Measurements from ENCODE around the gene BTF3. TPM values are rescaled to one million over a fixed set of nuclear protein-coding genes. Genes with fewer than 3 reads are reported as not detected.

BTF3 gene
- total and polyA plus RNA-seq, 2 of the 13 experiments (the other 11 are each of a cell fraction or from before 2014, with no cell fraction given), result 557 to 698 TPM

DNA sequence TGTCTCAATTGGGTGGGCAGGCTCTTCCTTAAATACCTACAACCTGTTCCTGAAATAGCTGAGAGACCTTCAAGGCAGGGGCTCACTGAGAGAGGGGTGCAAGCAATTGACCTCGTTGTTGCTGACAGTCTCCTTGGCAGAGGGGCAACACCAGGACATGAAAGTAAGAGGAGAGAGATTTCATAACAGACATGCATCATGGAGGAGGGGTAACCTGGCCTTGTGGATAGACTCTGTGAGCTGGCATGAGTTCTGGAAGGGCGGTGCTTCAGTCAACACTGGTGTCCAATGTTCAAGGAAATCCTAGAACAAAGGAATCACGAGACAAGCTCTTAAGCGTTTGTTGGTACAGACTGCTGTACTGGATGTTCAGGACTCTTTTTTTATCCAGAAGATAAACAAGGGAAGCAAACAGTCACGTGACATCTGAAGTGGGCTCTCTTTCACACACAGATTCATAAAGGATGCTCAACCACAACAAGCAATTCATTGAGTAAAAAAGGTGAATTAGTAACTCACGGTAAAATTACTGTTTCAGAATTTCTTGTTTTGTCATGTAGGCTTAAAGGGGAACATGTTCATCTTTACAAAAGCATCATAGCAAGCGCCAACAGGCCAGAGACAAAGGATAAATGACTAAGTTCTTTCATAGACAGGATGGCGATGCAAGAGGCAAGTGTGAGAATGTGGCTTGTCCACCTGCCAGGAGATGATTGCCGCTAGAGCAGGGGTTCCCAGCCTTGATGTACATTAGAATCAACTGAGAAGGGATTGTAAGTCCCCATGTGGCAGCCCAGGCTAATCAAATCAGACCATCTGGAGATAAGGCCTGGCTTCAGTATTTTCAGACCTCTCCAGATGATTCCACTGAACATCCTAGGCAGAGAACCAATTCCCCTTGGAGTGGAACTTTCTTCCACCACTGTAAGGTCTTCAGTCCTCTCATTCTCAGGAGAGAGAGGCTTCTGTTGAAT is 46.5 kb downstream of the BTF3 start (continued):
- TF ChIP-seq, protein P1, sequence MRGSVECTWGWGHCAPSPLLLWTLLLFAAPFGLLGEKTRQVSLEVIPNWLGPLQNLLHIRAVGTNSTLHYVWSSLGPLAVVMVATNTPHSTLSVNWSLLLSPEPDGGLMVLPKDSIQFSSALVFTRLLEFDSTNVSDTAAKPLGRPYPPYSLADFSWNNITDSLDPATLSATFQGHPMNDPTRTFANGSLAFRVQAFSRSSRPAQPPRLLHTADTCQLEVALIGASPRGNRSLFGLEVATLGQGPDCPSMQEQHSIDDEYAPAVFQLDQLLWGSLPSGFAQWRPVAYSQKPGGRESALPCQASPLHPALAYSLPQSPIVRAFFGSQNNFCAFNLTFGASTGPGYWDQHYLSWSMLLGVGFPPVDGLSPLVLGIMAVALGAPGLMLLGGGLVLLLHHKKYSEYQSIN (CRISPR knock-in tag; IDR thresholded peaks at IDR 0.05; ENCODE audit: borderline replicate concordance), result no peak
- TF ChIP-seq ZFP62 (CRISPR knock-in tag; IDR thresholded peaks at IDR 0.05) (no peak), ZNF790 (CRISPR knock-in tag; IDR thresholded peaks at IDR 0.05; ENCODE audit: borderline replicate concordance) (no peak), ZNF749 (CRISPR knock-in tag; IDR thresholded peaks at IDR 0.05; ENCODE audit: borderline replicate concordance) (peak; percentile 85; the same call in 1 of the 2 replicates), ZNF747 (CRISPR knock-in tag; IDR thresholded peaks at IDR 0.05; ENCODE audit: borderline replicate concordance) (no peak), NONO (IDR thresholded peaks at IDR 0.05) (no peak), NONO (CRISPR knock-in tag; conservative IDR thresholded peaks at IDR 0.05) (peak; percentile 80), ZNF672 (CRISPR knock-in tag; IDR thresholded peaks at IDR 0.05) (no peak)
- TF ChIP-seq, protein P2, sequence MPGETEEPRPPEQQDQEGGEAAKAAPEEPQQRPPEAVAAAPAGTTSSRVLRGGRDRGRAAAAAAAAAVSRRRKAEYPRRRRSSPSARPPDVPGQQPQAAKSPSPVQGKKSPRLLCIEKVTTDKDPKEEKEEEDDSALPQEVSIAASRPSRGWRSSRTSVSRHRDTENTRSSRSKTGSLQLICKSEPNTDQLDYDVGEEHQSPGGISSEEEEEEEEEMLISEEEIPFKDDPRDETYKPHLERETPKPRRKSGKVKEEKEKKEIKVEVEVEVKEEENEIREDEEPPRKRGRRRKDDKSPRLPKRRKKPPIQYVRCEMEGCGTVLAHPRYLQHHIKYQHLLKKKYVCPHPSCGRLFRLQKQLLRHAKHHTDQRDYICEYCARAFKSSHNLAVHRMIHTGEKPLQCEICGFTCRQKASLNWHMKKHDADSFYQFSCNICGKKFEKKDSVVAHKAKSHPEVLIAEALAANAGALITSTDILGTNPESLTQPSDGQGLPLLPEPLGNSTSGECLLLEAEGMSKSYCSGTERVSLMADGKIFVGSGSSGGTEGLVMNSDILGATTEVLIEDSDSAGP (CRISPR knock-in tag; IDR thresholded peaks at IDR 0.05; ENCODE audit: borderline replicate concordance), result 0 out of 2 replicates have a peak, but pooled peaks have one; percentile 41
- TF ChIP-seq, protein P3, sequence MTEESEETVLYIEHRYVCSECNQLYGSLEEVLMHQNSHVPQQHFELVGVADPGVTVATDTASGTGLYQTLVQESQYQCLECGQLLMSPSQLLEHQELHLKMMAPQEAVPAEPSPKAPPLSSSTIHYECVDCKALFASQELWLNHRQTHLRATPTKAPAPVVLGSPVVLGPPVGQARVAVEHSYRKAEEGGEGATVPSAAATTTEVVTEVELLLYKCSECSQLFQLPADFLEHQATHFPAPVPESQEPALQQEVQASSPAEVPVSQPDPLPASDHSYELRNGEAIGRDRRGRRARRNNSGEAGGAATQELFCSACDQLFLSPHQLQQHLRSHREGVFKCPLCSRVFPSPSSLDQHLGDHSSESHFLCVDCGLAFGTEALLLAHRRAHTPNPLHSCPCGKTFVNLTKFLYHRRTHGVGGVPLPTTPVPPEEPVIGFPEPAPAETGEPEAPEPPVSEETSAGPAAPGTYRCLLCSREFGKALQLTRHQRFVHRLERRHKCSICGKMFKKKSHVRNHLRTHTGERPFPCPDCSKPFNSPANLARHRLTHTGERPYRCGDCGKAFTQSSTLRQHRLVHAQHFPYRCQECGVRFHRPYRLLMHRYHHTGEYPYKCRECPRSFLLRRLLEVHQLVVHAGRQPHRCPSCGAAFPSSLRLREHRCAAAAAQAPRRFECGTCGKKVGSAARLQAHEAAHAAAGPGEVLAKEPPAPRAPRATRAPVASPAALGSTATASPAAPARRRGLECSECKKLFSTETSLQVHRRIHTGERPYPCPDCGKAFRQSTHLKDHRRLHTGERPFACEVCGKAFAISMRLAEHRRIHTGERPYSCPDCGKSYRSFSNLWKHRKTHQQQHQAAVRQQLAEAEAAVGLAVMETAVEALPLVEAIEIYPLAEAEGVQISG (CRISPR knock-in tag; IDR thresholded peaks at IDR 0.05), result peak; percentile 78
- TF ChIP-seq, protein P4, sequence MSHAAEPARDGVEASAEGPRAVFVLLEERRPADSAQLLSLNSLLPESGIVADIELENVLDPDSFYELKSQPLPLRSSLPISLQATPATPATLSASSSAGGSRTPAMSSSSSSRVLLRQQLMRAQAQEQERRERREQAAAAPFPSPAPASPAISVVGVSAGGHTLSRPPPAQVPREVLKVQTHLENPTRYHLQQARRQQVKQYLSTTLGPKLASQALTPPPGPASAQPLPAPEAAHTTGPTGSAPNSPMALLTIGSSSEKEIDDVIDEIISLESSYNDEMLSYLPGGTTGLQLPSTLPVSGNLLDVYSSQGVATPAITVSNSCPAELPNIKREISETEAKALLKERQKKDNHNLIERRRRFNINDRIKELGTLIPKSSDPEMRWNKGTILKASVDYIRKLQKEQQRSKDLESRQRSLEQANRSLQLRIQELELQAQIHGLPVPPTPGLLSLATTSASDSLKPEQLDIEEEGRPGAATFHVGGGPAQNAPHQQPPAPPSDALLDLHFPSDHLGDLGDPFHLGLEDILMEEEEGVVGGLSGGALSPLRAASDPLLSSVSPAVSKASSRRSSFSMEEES (CRISPR knock-in tag; IDR thresholded peaks at IDR 0.05), result peak; percentile 100
- TF ChIP-seq, protein P5, sequence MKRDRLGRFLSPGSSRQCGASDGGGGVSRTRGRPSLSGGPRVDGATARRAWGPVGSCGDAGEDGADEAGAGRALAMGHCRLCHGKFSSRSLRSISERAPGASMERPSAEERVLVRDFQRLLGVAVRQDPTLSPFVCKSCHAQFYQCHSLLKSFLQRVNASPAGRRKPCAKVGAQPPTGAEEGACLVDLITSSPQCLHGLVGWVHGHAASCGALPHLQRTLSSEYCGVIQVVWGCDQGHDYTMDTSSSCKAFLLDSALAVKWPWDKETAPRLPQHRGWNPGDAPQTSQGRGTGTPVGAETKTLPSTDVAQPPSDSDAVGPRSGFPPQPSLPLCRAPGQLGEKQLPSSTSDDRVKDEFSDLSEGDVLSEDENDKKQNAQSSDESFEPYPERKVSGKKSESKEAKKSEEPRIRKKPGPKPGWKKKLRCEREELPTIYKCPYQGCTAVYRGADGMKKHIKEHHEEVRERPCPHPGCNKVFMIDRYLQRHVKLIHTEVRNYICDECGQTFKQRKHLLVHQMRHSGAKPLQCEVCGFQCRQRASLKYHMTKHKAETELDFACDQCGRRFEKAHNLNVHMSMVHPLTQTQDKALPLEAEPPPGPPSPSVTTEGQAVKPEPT (CRISPR knock-in tag; IDR thresholded peaks at IDR 0.05; ENCODE audit: low read depth), result 0 out of 2 replicates have a peak, but pooled peaks have one; percentile 60
